Parathyroid adenoma (tissue), 2 donors: Measurements from ENCODE around the gene NR2C1.
"Not testable (repeated sequence)": the region's sequence is repeated elsewhere in the genome, so short reads cannot be mapped to it uniquely, and the experiment has no call there.

Source experiments
- H2AFZ ChIP-seq: fragments of 300-600 bp; sonication (generic); one replicate; pipeline ENCODE4 v1.7.0; 2017; ENCODE audit warnings: antibody characterized with exemption, mild to moderate bottlenecking
- H3K27ac ChIP-seq: fragments of 300-600 bp; sonication (generic); one replicate; pipeline ENCODE4 v1.7.0; 2017
- H3K27me3 ChIP-seq: fragments of 300-600 bp; sonication (generic); one replicate; pipeline ENCODE4 v1.7.0; 2017; ENCODE audit warnings: low read length; ENCODE audit not compliant: control insufficient read depth, insufficient read depth
- H3K36me3 ChIP-seq: fragments of 300-600 bp; sonication (generic); one replicate; pipeline ENCODE4 v1.7.0; 2017; ENCODE audit warnings: low read length; ENCODE audit not compliant: control insufficient read depth, insufficient read depth
- H3K4me1 ChIP-seq: fragments of 300-600 bp; sonication (generic); one replicate; pipeline ENCODE4 v1.7.0; 2017; ENCODE audit warnings: control low read depth
- H3K4me2 ChIP-seq: fragments of 300-600 bp; sonication (generic); one replicate; pipeline ENCODE4 v1.7.0; 2017; ENCODE audit warnings: low read length
- H3K4me3 ChIP-seq: fragments of 300-600 bp; sonication (generic); one replicate; pipeline ENCODE4 v1.7.0; 2017; ENCODE audit warnings: low read depth, low read length
- H3K79me2 ChIP-seq: fragments of 300-600 bp; sonication (generic); one replicate; pipeline ENCODE4 v1.7.0; 2017; ENCODE audit warnings: control low read depth
- H3K9ac ChIP-seq: fragments of 300-600 bp; sonication (generic); one replicate; pipeline ENCODE4 v1.7.0; 2017; ENCODE audit warnings: mild to moderate bottlenecking
- H3K9me3 ChIP-seq: fragments of 300-600 bp; sonication (generic); one replicate; pipeline ENCODE4 v1.7.0; 2017; ENCODE audit warnings: low read length; ENCODE audit not compliant: control insufficient read depth
- CTCF ChIP-seq: fragments of 300-600 bp; sonication (generic); IDR thresholded peaks from one replicate; pipeline ENCODE4 v1.7.0; 2017; ENCODE audit warnings: antibody characterized with exemption, mild to moderate bottlenecking
- donor health status: primary hyperparathyroidism.

Gene NR2C1

GRCh38 chr12:94994312-94994711 lies 79.1 kb downstream of the NR2C1 start:
- H3K4me3 ChIP-seq: no peak overlapping the region
- H3K4me2 ChIP-seq: no peak overlapping the region
- H3K27me3 ChIP-seq: no peaks in the 10 kb centered on the region
- peaks cover 12% of the 10 kb centered on the region for H3K79me2 ChIP-seq
- no peak for TF ChIP-seq CTCF
- no peak overlapping the region for H3K27ac ChIP-seq
- H3K9me3 ChIP-seq: no peaks in the 10 kb centered on the region
- H3K9ac ChIP-seq: no peak overlapping the region
- H3K4me1 ChIP-seq: no peaks in the 10 kb centered on the region
- no peak overlapping the region for H2AFZ ChIP-seq
- no peaks in the 10 kb centered on the region for H3K36me3 ChIP-seq

GRCh38 chr12:94993855-94994254 lies 79.6 kb downstream of the NR2C1 start:
- not testable (repeated sequence) for H2AFZ ChIP-seq, H3K36me3 ChIP-seq, H3K27me3 ChIP-seq

GRCh38 chr12:94990222-94990621 lies 83.2 kb downstream of the NR2C1 start:
- no peak for TF ChIP-seq CTCF
- H3K27me3 ChIP-seq: no peaks in the 10 kb centered on the region
- H3K4me1 ChIP-seq: peaks cover 2% of the 10 kb centered on the region
- no peak overlapping the region for H3K9ac ChIP-seq
- H3K4me2 ChIP-seq: no peak overlapping the region
- H3K9me3 ChIP-seq: no peaks in the 10 kb centered on the region
- H3K27ac ChIP-seq: no peak overlapping the region
- H3K4me3 ChIP-seq: no peak overlapping the region
- no peaks in the 10 kb centered on the region for H3K36me3 ChIP-seq
- peaks cover 13% of the 10 kb centered on the region for H3K79me2 ChIP-seq
- H2AFZ ChIP-seq: no peak overlapping the region

More at GRCh38 chr12:94993855-94994254, 79.6 kb downstream of the NR2C1 start:
- H3K9me3 ChIP-seq, H3K4me2 ChIP-seq, H3K4me3 ChIP-seq, H3K27ac ChIP-seq, H3K9ac ChIP-seq, H3K4me1 ChIP-seq: not testable (repeated sequence)
- H3K79me2 ChIP-seq: peaks cover 14% of the 10 kb centered on the region

- H2AFZ ChIP-seq: no peak overlapping the region
- H3K36me3 ChIP-seq: no peaks in the 10 kb centered on the region
Measured at GRCh38 chr12:94988471-94988870, 84.9 kb downstream of the NR2C1 start.

GRCh38 chr12:94987801-94988200 lies 85.6 kb downstream of the NR2C1 start:
- H3K4me3 ChIP-seq: no peak overlapping the region
- no peak overlapping the region for H3K9ac ChIP-seq
- no peak overlapping the region for H2AFZ ChIP-seq
- H3K27me3 ChIP-seq: no peaks in the 10 kb centered on the region
- peaks cover 17% of the 10 kb centered on the region for H3K79me2 ChIP-seq
- TF ChIP-seq CTCF: no peak
- no peak overlapping the region for H3K4me2 ChIP-seq
- peaks cover 7% of the 10 kb centered on the region for H3K4me1 ChIP-seq
- no peaks in the 10 kb centered on the region for H3K9me3 ChIP-seq
- H3K27ac ChIP-seq: no peak overlapping the region
- no peaks in the 10 kb centered on the region for H3K36me3 ChIP-seq

More at GRCh38 chr12:94988471-94988870, 84.9 kb downstream of the NR2C1 start:
- no peak overlapping the region for H3K4me2 ChIP-seq
- no peak overlapping the region for H3K4me3 ChIP-seq
- no peaks in the 10 kb centered on the region for H3K9me3 ChIP-seq
- no peaks in the 10 kb centered on the region for H3K27me3 ChIP-seq
- TF ChIP-seq CTCF: no peak
- H3K9ac ChIP-seq: no peak overlapping the region
- H3K27ac ChIP-seq: no peak overlapping the region
- peaks cover 2% of the 10 kb centered on the region for H3K4me1 ChIP-seq
- peaks cover 17% of the 10 kb centered on the region for H3K79me2 ChIP-seq
